H1 (cell line): Measurements from ENCODE around the gene GLO1. TPM values are rescaled to one million over a fixed set of nuclear protein-coding genes. Genes with fewer than 3 reads are reported as not detected.

Experiments used
- CTCF ChIA-PET: fragments of 300-600 bp; sonication (Branson Sonifier 250); formaldehyde crosslinking; loops from one replicate; lab custom pipeline; 2021; ENCODE audit not compliant: partially characterized antibody; lab: Charles Lee
- POLR2A ChIA-PET: fragments of 300-600 bp; sonication (Branson Sonifier 250); formaldehyde crosslinking; loops from one replicate; lab custom pipeline; 2021; ENCODE audit warnings: inconsistent platforms; ENCODE audit not compliant: partially characterized antibody; lab: Charles Lee
- DNase-seq, 2 experiments: peaks; one replicate each; pipeline versions ENCODE4 v3.0.0 to v3.0.0-alpha.2; 2010 to 2022; ENCODE audit warnings: low spot score in 2 of 2, low read depth in 1 of 2, mixed read lengths in 1 of 2
- FAIRE-seq: peaks from 2 replicates; lab custom pipeline; 2011; peaks lifted over from hg19 to GRCh38; lab: Jason Lieb, UNC
- H2AFZ ChIP-seq: 2 replicates; pipeline ENCODE4 v1.8.1; 2012; ENCODE audit warnings: low read length, inconsistent platforms
- H2AK5ac ChIP-seq: 2 replicates; pipeline ENCODE4 v1.6.1; 2013; ENCODE audit warnings: low read depth, low read length
- H2BK120ac ChIP-seq: replicated peaks from 2 replicates; pipeline ENCODE3; 2013; ENCODE audit warnings: low read depth, low read length, inconsistent platforms
- H2BK12ac ChIP-seq: 2 replicates; pipeline ENCODE4 v1.6.1; 2013; ENCODE audit warnings: low read depth, low read length
- H2BK15ac ChIP-seq: 2 replicates; pipeline ENCODE4 v1.6.1; 2013; ENCODE audit warnings: low read length
- H2BK20ac ChIP-seq: 2 replicates; pipeline ENCODE4 v1.6.1; 2013; ENCODE audit warnings: low read length
- H2BK5ac ChIP-seq: 2 replicates; pipeline ENCODE4 v1.6.1; 2013; ENCODE audit warnings: low read depth, low read length
- H3K14ac ChIP-seq: 2 replicates; pipeline ENCODE4 v1.6.1; 2013; ENCODE audit warnings: inconsistent platforms; ENCODE audit not compliant: insufficient read length
- H3K18ac ChIP-seq: 2 replicates; pipeline ENCODE4 v1.6.1; 2013; ENCODE audit warnings: low read length; ENCODE audit errors: extremely low read depth
- H3K23ac ChIP-seq: 2 replicates; pipeline ENCODE4 v1.6.1; 2013; ENCODE audit warnings: inconsistent platforms; ENCODE audit not compliant: insufficient read length
- H3K23me2 ChIP-seq: 2 replicates; pipeline ENCODE4 v1.6.1; 2013; ENCODE audit warnings: low read depth, low read length
- H3K27ac ChIP-seq: 2 replicates; pipeline ENCODE4 v1.6.1; 2011; ENCODE audit warnings: low read depth, low read length, inconsistent platforms
- H3K27me3 ChIP-seq, 4 experiments: replicated peaks in 1 of 4; 1 replicate in 1 of 4; 2 replicates in 3 of 4; pipeline versions ENCODE4 v1.6.1 to v1.8.1; 2011 to 2013; ENCODE audit warnings: low read length in 3 of 4, mild to moderate bottlenecking in 3 of 4, inconsistent platforms in 2 of 4, mixed read lengths in 2 of 4, moderate library complexity in 1 of 4; ENCODE audit not compliant: control insufficient read depth in 3 of 4, insufficient read depth in 3 of 4; ENCODE audit errors: extremely low read depth in 1 of 4
- H3K36me3 ChIP-seq, 4 experiments: 2 replicates each; pipeline versions ENCODE4 v1.6.1 to v1.8.1; 2011 to 2013; ENCODE audit warnings: mild to moderate bottlenecking in 4 of 4, low read length in 3 of 4, moderate library complexity in 2 of 4, control low read depth in 1 of 4, inconsistent platforms in 1 of 4; ENCODE audit not compliant: insufficient read depth in 4 of 4, control insufficient read depth in 2 of 4
- H3K4ac ChIP-seq: replicated peaks from 2 replicates; pipeline ENCODE3; 2013; ENCODE audit warnings: low read length, low read depth, mixed read lengths, inconsistent platforms; ENCODE audit not compliant: insufficient read length
- H3K4me1 ChIP-seq, 4 experiments: replicated peaks in 1 of 4; 1 replicate in 1 of 4; 2 replicates in 3 of 4; pipeline versions ENCODE4 v1.6.1 to v1.8.1; 2011 to 2013; ENCODE audit warnings: low read length in 3 of 4, inconsistent platforms in 2 of 4, mixed read lengths in 1 of 4; ENCODE audit not compliant: insufficient read depth in 4 of 4, control insufficient read depth in 3 of 4
- H3K4me2 ChIP-seq, 2 experiments: 2 replicates each; pipeline versions ENCODE4 v1.6.1 to v1.8.1; 2011 to 2013; ENCODE audit warnings: low read depth in 2 of 2, low read length in 2 of 2, control low read depth in 1 of 2, inconsistent platforms in 1 of 2, mild to moderate bottlenecking in 1 of 2; ENCODE audit not compliant: insufficient read depth in 1 of 2
- H3K4me3 ChIP-seq, 4 experiments: fragments of 200-600, 300-600 bp in 1 of 4; sonication (generic), shearing (Covaris generic), sonication (Bioruptor Twin) in 1 of 4; 2 replicates each; pipeline versions ENCODE4 v1.5.1 to v1.8.1; 2011 to 2016; ENCODE audit warnings: low read length in 4 of 4, low read depth in 3 of 4, control low read depth in 2 of 4, inconsistent platforms in 2 of 4, mild to moderate bottlenecking in 2 of 4, mixed read lengths in 1 of 4, moderate library complexity in 1 of 4; ENCODE audit not compliant: insufficient read depth in 2 of 4; ENCODE audit errors: extremely low read depth in 1 of 4
- H3K56ac ChIP-seq: replicated peaks from 2 replicates; pipeline ENCODE3; 2013; ENCODE audit warnings: low read depth, mild to moderate bottlenecking, mixed read lengths, low read length, inconsistent platforms; ENCODE audit not compliant: insufficient read length
- H3K79me1 ChIP-seq: 2 replicates; pipeline ENCODE4 v1.6.1; 2013; ENCODE audit warnings: low read depth, low read length, control low read depth
- H3K79me2 ChIP-seq, 2 experiments: 2 replicates each; pipeline versions ENCODE4 v1.6.1 to v1.8.1; 2012 to 2013; ENCODE audit warnings: low read length in 2 of 2, mild to moderate bottlenecking in 2 of 2, inconsistent platforms in 1 of 2; ENCODE audit not compliant: insufficient read depth in 2 of 2, control insufficient read depth in 1 of 2
- H3K9ac ChIP-seq, 4 experiments: replicated peaks in 1 of 4; 1 replicate in 1 of 4; 2 replicates in 3 of 4; pipeline versions ENCODE4 v1.6.1 to v1.8.1; 2011 to 2013; ENCODE audit warnings: low read depth in 3 of 4, low read length in 3 of 4, control low read depth in 2 of 4, mild to moderate bottlenecking in 2 of 4, moderate library complexity in 2 of 4, inconsistent platforms in 1 of 4; ENCODE audit errors: extremely low read depth in 1 of 4
- H3K9me3 ChIP-seq, 2 experiments: 2 replicates each; pipeline versions ENCODE4 v1.6.1 to v1.8.1; 2012 to 2013; ENCODE audit warnings: mild to moderate bottlenecking in 2 of 2, moderate library complexity in 2 of 2, control low read depth in 1 of 2, inconsistent platforms in 1 of 2, low read depth in 1 of 2, low read length in 1 of 2, mixed read lengths in 1 of 2; ENCODE audit not compliant: insufficient read depth in 2 of 2
- H4K20me1 ChIP-seq, 2 experiments: replicated peaks in 1 of 2; 2 replicates each; pipeline versions ENCODE3 to v1.8.1; 2011 to 2013; ENCODE audit warnings: inconsistent platforms in 2 of 2, low read length in 2 of 2, mild to moderate bottlenecking in 1 of 2; ENCODE audit not compliant: insufficient read depth in 2 of 2, control insufficient read depth in 1 of 2
- H4K5ac ChIP-seq: 2 replicates; pipeline ENCODE4 v1.6.1; 2013; ENCODE audit warnings: low read length, low read depth, mixed read lengths, inconsistent platforms; ENCODE audit not compliant: insufficient read length
- H4K8ac ChIP-seq: 2 replicates; pipeline ENCODE4 v1.8.0; 2013; ENCODE audit warnings: mild to moderate bottlenecking, moderate library complexity, low read length, inconsistent platforms; ENCODE audit not compliant: insufficient read depth; ENCODE audit errors: extremely low read depth
- H4K91ac ChIP-seq: replicated peaks from 2 replicates; pipeline ENCODE3; 2013; ENCODE audit warnings: low read length, mixed read lengths, inconsistent platforms; ENCODE audit not compliant: insufficient read length
- CBX5 ChIP-seq: fragments of 300-800, 300-1000 bp; sonication (generic); IDR thresholded peaks from 2 replicates; pipeline ENCODE4 v1.7.1; 2016; ENCODE audit warnings: antibody characterized with exemption, low read length, low read depth
- CEBPB ChIP-seq: IDR thresholded peaks from 2 replicates; pipeline ENCODE4 v1.6.1; 2012; ENCODE audit warnings: low read depth, low read length
- HDAC2 ChIP-seq, 2 experiments: fragments of 300-600 bp in 1 of 2; sonication (generic) in 1 of 2; IDR thresholded peaks; 2 replicates each; pipeline ENCODE4 v1.6.1; 2011 to 2012; ENCODE audit warnings: low read depth in 2 of 2, low read length in 2 of 2, mild to moderate bottlenecking in 2 of 2, moderate library complexity in 2 of 2, borderline replicate concordance in 1 of 2, inconsistent platforms in 1 of 2
- KDM1A ChIP-seq: fragments of 200-600, 300-600 bp; sonication (generic); IDR thresholded peaks from 2 replicates; pipeline ENCODE4 v1.7.1; 2016; ENCODE audit warnings: mild to moderate bottlenecking, low read length, borderline replicate concordance
- KDM4A ChIP-seq: IDR thresholded peaks from one replicate; pipeline ENCODE4 v1.7.1; 2012; ENCODE audit warnings: low read depth, mild to moderate bottlenecking, moderate library complexity, low read length, inconsistent platforms; ENCODE audit not compliant: severe bottlenecking
- MAFK ChIP-seq: IDR thresholded peaks from 2 replicates; pipeline ENCODE4 v1.6.1; 2012; ENCODE audit warnings: low read depth, mild to moderate bottlenecking, improper control_type of control experiment, low read length
- POLR2A ChIP-seq, 2 experiments: IDR thresholded peaks; 1 replicate in 1 of 2; 2 replicates in 1 of 2; pipeline ENCODE4 v1.6.1; 2011; ENCODE audit warnings: low read depth in 2 of 2, low read length in 2 of 2, mild to moderate bottlenecking in 2 of 2; ENCODE audit errors: control extremely low read depth in 1 of 2
- ZNF274 ChIP-seq: IDR thresholded peaks from 2 replicates; pipeline ENCODE4 v1.7.0; 2012; ENCODE audit warnings: low read length, borderline replicate concordance; ENCODE audit errors: extremely low read depth
- WGBS, 2 experiments: shearing (Covaris generic) in 1 of 2; methylation state at CpG; one replicate each; pipeline versions ENCODE4 v1.1.6 to v1.1.7; 2013 to 2015; ENCODE audit warnings: low lambda C conversion rate in 2 of 2, mixed read lengths in 2 of 2, inconsistent platforms in 1 of 2, low coverage in 1 of 2, missing lambda C conversion rate in 1 of 2; ENCODE audit not compliant: insufficient replicate concordance in 2 of 2, insufficient coverage in 1 of 2, insufficient read length in 1 of 2; ENCODE audit errors: extremely low coverage in 1 of 2, missing lambda C conversion rate in 1 of 2; 5-methylcytosine and 5-hydroxymethylcytosine counted together
- polyA plus RNA-seq, 7 experiments: library from polyadenylated mRNA; depleted of rRNA in 3 of 7; stranded (reverse) in 5 of 7; unstranded in 2 of 7; fragments of >200 nt in 5 of 7; fragments of 200-250 nt in 2 of 7; gene quantifications; 1 replicate in 5 of 7; 2 replicates in 1 of 7; 4 replicates in 1 of 7; pipeline versions ENCODE4 v1.2.1 to v1.2.3, GENCODE V29; 2011 to 2013; ENCODE audit warnings: missing spikeins in 2 of 7, mixed read lengths in 2 of 7
- total RNA-seq: library from RNA; stranded (reverse); fragmentation: NEBNext Ultra II Directional; extraction: Animal tissue kit (Norgen Biotek cat#: 25700); gene quantifications from 2 replicates; pipeline ENCODE4 v1.2.1, GENCODE V29; 2021
- TF ChIP-seq, protein P1 (sequence below): IDR thresholded peaks from 2 replicates; pipeline ENCODE4 v1.6.1; 2011; ENCODE audit warnings: low read length, improper control_type of control experiment

Gene GLO1
- total and polyA plus RNA-seq, 2 of the 8 experiments (the other 6 are each of a cell fraction or from before 2014, with no cell fraction given): 104 to 170 TPM

DNA sequence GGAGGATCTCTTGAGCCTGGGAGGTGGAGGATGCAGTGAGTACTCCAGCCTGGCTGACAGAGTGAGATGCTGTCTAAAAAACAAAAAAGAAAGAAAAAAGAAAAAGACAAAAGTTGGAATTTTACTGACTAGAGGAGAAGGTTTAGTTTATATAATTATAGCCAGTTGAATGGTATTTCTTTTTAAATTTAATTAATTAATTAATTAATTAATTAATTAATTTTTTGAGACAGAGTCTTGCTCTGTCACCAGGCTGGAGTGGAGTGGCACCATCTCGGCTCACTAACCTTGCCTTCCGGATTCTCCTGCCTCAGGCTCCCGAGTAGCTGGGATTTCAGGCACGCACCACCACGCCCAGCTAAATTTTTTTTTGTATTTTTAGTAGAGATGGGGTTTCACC is 20.8 kb upstream of the GLO1 start:
- Histone ChIP-seq H2BK15ac (no peak overlapping the region), H2AK5ac (no peak overlapping the region), H3K79me1 (no peaks in the 10 kb centered on the region), H3K9ac (no peak overlapping the region), H3K23ac (no peak overlapping the region), H3K4ac (no peak overlapping the region), H2BK20ac (no peak overlapping the region), H3K14ac (no peak overlapping the region), H2BK5ac (no peak overlapping the region), H2BK12ac (no peak overlapping the region), H3K18ac (no peak overlapping the region), H3K4me2 (no peak overlapping the region), H4K20me1 (no peaks in the 10 kb centered on the region), H4K8ac (no peak overlapping the region), H4K91ac (no peak overlapping the region), H3K27ac (no peak overlapping the region), H3K23me2 (no peaks in the 10 kb centered on the region), H3K4me3 (no peak overlapping the region), H2BK120ac (no peak overlapping the region), H3K27me3 (no peaks in the 10 kb centered on the region), H3K9me3 (no peaks in the 10 kb centered on the region), H4K5ac (no peak overlapping the region), H2AFZ (no peak overlapping the region), H3K79me2 (no peaks in the 10 kb centered on the region), H3K4me1 (no peaks in the 10 kb centered on the region), H3K36me3 (no peaks in the 10 kb centered on the region), H3K56ac (no peak overlapping the region)
- FAIRE-seq (no peak), DNase-seq (no peak)
- ChIA-PET POLR2A (interaction anchor here (2.3 kb wide), 1 partner anchor 21 kb away, joined by 6 read pairs; the partner anchor contains the start of gene GLO1), CTCF (no interaction called here)
- 87% methylated on average over 5 of the region's 5 CpGs; no CpG with 5 or more reads in 1 of the 2 experiments for WGBS, 2 experiments
- TF ChIP-seq, protein P1, sequence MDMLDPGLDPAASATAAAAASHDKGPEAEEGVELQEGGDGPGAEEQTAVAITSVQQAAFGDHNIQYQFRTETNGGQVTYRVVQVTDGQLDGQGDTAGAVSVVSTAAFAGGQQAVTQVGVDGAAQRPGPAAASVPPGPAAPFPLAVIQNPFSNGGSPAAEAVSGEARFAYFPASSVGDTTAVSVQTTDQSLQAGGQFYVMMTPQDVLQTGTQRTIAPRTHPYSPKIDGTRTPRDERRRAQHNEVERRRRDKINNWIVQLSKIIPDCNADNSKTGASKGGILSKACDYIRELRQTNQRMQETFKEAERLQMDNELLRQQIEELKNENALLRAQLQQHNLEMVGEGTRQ: no peak
- no peak for TF ChIP-seq HDAC2 (IDR thresholded peaks at IDR 0.05; ENCODE audit: borderline replicate concordance in 1 of 2, low read depth in 2 of 2, low read length in 2 of 2)
- no peak for TF ChIP-seq POLR2A (IDR thresholded peaks at IDR 0.05; ENCODE audit: control extremely low read depth in 1 of 2, low read depth in 2 of 2, low read length in 2 of 2)
- no peak for TF ChIP-seq ZNF274
- no peak for TF ChIP-seq MAFK
- no peak for TF ChIP-seq CBX5
- no peak for TF ChIP-seq KDM4A
- no peak for TF ChIP-seq KDM1A
- no peak for TF ChIP-seq CEBPB
